Breast epithelium (tissue), 4 donors: ENCODE measurements around the gene SLC30A7. TPM values are rescaled to one million over a fixed set of nuclear protein-coding genes. Genes with fewer than 3 reads are reported as not detected.

Source experiments
- DNase-seq, 2 donors: peaks; one replicate each; pipeline ENCODE4 v3.0.0-alpha.2; 2019; ENCODE audit warnings: low spot score in 2 of 2
- H3K27ac ChIP-seq, 2 donors: fragments of 200-600 bp; sonication (generic) in 1 of 2; one replicate each; pipeline ENCODE4 v1.5.1; 2016 to 2019; ENCODE audit warnings: mild to moderate bottlenecking in 1 of 2
- H3K27me3 ChIP-seq, 2 donors: fragments of 200-600 bp; sonication (generic) in 1 of 2; one replicate each; pipeline versions ENCODE4 v1.5.1 to v1.6.0; 2017 to 2019; ENCODE audit warnings: control low read depth in 1 of 2, mild to moderate bottlenecking in 1 of 2
- H3K36me3 ChIP-seq: fragments of 200-600 bp; one replicate; pipeline ENCODE4 v1.5.1; 2019
- H3K4me1 ChIP-seq, 2 donors: fragments of 200-600 bp; sonication (generic); one replicate each; pipeline ENCODE4 v1.5.1; 2016 to 2019; ENCODE audit warnings: control low read depth in 1 of 2
- H3K4me3 ChIP-seq, 3 donors: fragments of 200-600 bp; sonication (generic); 1 replicate in 2 of 3; 2 replicates in 1 of 3; pipeline ENCODE4 v1.5.1; 2016 to 2019; ENCODE audit warnings: mild to moderate bottlenecking in 3 of 3, moderate library complexity in 2 of 3
- H3K9me3 ChIP-seq, 2 donors: fragments of 200-600 bp; sonication (generic) in 1 of 2; one replicate each; pipeline ENCODE4 v1.5.1; 2016 to 2019; ENCODE audit warnings: control low read depth in 1 of 2
- CTCF ChIP-seq, 3 donors: fragments of 450-650 bp; IDR thresholded peaks; one replicate each; pipeline ENCODE4 v1.5.1; 2016 to 2017; ENCODE audit warnings: antibody characterized with exemption in 3 of 3, mild to moderate bottlenecking in 3 of 3, moderate library complexity in 3 of 3
- POLR2A ChIP-seq: fragments of 450-650 bp; IDR thresholded peaks from one replicate; pipeline ENCODE4 v1.6.1; 2016; ENCODE audit warnings: antibody characterized with exemption, mild to moderate bottlenecking, moderate library complexity
- POLR2AphosphoS5 ChIP-seq, 3 donors: sonication (generic); formaldehyde crosslinking; IDR thresholded peaks; one replicate each; pipeline ENCODE4 v1.6.1; 2017; ENCODE audit warnings: antibody characterized with exemption in 3 of 3
- intact Hi-C: fragments of 100-400 bp; cut with DNase I; formaldehyde crosslinking; loops from one replicate; pipeline ENCODE4 v1.15.1; 2023; ENCODE audit warnings: low total_unique reads
- total RNA-seq, 3 donors: library from RNA; depleted of rRNA; stranded (reverse); fragments of >200 nt; gene quantifications; one replicate each; pipeline ENCODE4 v1.1.0, GENCODE V29; 2016

Gene SLC30A7
- total RNA-seq, 3 donors from 2014 or later, result 19.5 to 33.8 (median 25.9) TPM

GRCh38 chr1:100868364-100868995 lies 27.4 kb upstream of the SLC30A7 start:
- no peaks in the 10 kb centered on the region for H3K9me3 ChIP-seq
- no peak overlapping the region for H3K27ac ChIP-seq
- TF ChIP-seq CTCF (IDR thresholded peaks at IDR 0.05), result peak; percentile 34 to 76 (median 49)
- TF ChIP-seq POLR2A, result no peak
- TF ChIP-seq POLR2AphosphoS5 (IDR thresholded peaks at IDR 0.05), result no peak
- no peaks in the 10 kb centered on the region for H3K4me1 ChIP-seq
- no peak overlapping the region for H3K4me3 ChIP-seq
- intact Hi-C loops, result loop anchor here (10.0 kb wide), 1 partner anchor 404 kb away; no protein-coding TSS in a partner anchor
- no peak for DNase-seq
- H3K27me3 ChIP-seq, result no peaks in the 10 kb centered on the region
- H3K36me3 ChIP-seq, result no peaks in the 10 kb centered on the region

- H3K9me3 ChIP-seq, result no peaks in the 10 kb centered on the region
- DNase-seq, result no peak
- H3K36me3 ChIP-seq, result no peaks in the 10 kb centered on the region
- no peak overlapping the region for H3K27ac ChIP-seq
- no peak overlapping the region for H3K4me3 ChIP-seq
- H3K27me3 ChIP-seq, result no peaks in the 10 kb centered on the region
- intact Hi-C loops, result loop anchor here (10.0 kb wide), 1 partner anchor 405 kb away; no protein-coding TSS in a partner anchor
- H3K4me1 ChIP-seq, result no peaks in the 10 kb centered on the region
- TF ChIP-seq POLR2A (no peak), CTCF (IDR thresholded peaks at IDR 0.05) (no peak), POLR2AphosphoS5 (IDR thresholded peaks at IDR 0.05) (no peak)
Measured at GRCh38 chr1:100869996-100870395, 25.9 kb upstream of the SLC30A7 start.

- DNase-seq, result no peak
- intact Hi-C loops, result no loop called here
- Histone ChIP-seq H3K4me3 (no peak overlapping the region), H3K27me3 (no peaks in the 10 kb centered on the region), H3K36me3 (no peaks in the 10 kb centered on the region), H3K4me1 (no peaks in the 10 kb centered on the region), H3K9me3 (no peaks in the 10 kb centered on the region), H3K27ac (no peak overlapping the region)
- TF ChIP-seq CTCF (IDR thresholded peaks at IDR 0.05), result no peak
- TF ChIP-seq POLR2AphosphoS5 (IDR thresholded peaks at IDR 0.05), result no peak
- no peak for TF ChIP-seq POLR2A
Measured at GRCh38 chr1:100874433-100874832, 21.5 kb upstream of the SLC30A7 start.

- Histone ChIP-seq H3K27ac (no peak overlapping the region), H3K4me3 (no peak overlapping the region), H3K9me3 (no peaks in the 10 kb centered on the region), H3K36me3 (no peaks in the 10 kb centered on the region), H3K27me3 (no peaks in the 10 kb centered on the region), H3K4me1 (no peaks in the 10 kb centered on the region)
- intact Hi-C loops, result no loop called here
- DNase-seq, result no peak
- TF ChIP-seq POLR2A (no peak), CTCF (IDR thresholded peaks at IDR 0.05) (no peak), POLR2AphosphoS5 (IDR thresholded peaks at IDR 0.05) (no peak)
Measured at GRCh38 chr1:100875228-100875627, 20.7 kb upstream of the SLC30A7 start.

GRCh38 chr1:100876291-100876690 lies 19.6 kb upstream of the SLC30A7 start:
- Histone ChIP-seq H3K4me1 (no peaks in the 10 kb centered on the region), H3K36me3 (no peaks in the 10 kb centered on the region), H3K9me3 (no peaks in the 10 kb centered on the region), H3K27me3 (no peaks in the 10 kb centered on the region), H3K27ac (no peak overlapping the region), H3K4me3 (no peak overlapping the region)
- intact Hi-C loops, result no loop called here
- DNase-seq, result no peak
- TF ChIP-seq CTCF (IDR thresholded peaks at IDR 0.05) (no peak), POLR2AphosphoS5 (IDR thresholded peaks at IDR 0.05) (no peak), POLR2A (no peak)
